ENCODE results near the gene NCOR1.
"Not testable (repeated sequence)": the region's sequence is repeated elsewhere in the genome, so short reads cannot be mapped to it uniquely, and the experiment has no call there.

Gene NCOR1

DNA sequence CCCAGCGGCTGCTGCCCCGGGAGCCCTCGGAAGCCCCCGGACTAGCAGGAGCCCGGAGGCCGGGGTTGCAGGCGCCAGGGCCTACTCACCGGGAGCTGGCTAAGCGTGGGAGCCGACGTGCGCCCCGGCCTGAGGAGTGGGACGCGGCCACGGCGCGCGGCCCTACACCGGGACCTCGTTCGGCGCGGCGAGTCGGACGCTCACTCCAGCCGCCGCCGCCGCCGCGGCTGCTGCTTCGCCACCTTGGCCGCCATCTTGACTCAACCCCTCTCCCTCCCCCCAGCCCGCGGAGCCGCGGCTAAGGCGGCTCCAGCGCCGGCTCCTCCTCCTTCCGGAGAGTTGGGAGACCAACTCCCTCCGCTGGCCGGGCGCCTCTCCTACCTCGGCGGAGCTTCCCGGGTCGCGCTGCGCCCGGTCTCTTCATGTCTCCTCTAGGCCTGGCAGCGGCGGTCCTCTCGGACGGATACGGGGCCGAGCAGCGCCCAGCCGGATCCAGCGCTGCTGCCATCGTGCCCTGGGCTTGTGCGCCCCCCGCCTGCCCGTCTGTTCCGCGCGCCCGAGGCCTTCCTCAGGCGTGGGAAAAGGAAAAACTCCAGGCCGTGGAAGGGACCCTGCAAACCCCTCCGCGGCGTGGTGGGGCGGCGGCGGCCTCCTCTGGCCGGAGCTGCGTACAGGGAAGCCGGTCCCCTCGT is at the start of gene NCOR1:
Gene NCOR1, minus strand, starts transcription at position 262 of the 692 bp plus-strand sequence. CDS start 20,965 bp downstream, outside the sequence.
- peak; percentile 71 to 84 for DNase-seq (ENCODE audit: low read depth in 2 of 2)

DNA sequence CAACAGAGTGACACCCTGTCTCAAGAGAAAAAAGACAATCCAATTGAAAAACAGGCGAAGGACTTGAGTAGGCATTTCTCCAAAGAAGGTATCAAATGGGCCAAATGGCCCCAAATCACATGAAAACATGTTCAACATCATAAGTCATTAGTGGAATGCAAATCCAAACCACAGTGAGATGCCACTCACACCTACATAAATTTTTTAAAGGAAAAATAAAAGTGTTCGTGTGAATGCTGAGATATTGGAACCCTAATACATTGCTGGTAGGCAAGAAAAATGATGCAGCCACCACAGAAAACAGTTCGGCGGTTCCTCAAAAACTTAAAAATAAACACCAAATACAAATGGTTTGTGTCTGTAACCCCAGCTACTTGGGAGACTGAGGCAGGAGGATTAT is 46.9 kb upstream of the NCOR1 start:
- DNase-seq (ENCODE audit: low read depth in 2 of 2): no peak

DNA sequence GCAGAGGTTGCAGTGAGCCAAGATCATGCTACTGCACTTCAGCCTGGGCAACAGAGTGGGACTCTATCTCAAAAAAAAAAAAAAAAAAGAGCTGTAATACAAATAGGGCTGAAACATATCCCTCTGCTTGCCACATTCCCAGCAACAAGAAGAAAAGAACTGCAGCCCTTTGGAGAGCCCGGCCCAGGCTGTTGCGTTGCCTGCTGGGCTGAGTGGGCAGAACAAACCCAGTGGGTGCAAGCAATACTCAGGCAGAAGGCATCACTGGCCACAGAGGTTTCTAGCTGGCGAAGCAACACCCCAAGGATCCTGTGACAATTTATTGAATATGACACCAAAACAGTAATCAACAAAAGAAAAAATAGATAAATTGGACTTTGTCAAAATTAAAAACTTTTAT is 45.7 kb upstream of the NCOR1 start:
- DNase-seq (ENCODE audit: low read depth in 2 of 2): no peak

DNA sequence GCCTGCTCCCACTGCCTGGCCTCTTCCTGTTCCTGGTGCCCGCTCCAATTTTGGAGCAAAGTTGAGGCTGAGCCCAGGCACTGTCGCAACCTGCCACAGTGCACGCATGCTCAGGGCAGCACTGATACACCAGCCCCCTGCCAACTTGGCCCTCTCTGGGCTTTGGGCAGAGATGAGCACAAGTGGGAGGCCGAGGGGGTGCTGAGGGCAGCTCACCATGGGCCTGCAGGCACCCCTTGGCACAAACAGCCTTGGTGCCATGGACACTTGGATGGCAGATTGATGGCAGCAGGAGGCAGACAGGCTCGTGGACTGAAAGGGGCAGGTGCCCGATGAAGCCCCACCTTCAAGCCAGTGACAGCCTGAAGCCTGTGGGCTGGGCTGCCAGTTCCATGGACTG is 44.6 kb upstream of the NCOR1 start:
- no peak for DNase-seq (ENCODE audit: low read depth in 2 of 2)

DNA sequence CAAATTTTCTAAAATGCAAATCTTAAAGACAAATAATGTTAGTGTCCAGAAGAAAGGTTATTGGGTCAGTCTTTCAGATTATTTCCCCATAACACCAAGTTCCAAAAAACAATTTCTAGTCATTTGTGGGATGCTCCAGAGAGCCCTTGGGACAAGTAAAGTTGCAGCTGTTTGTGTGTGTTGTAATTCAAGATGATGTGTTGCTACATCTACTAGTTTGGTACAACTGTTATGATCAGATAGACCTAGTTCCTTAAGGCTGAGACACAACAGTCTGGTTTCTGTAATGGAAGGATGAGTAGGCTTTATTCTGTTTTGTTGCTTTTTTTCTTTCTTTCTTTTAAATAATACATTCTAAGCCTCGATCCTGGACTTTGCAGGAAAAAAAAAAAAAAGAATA is 43.6 kb upstream of the NCOR1 start:
- DNase-seq (ENCODE audit: low read depth in 2 of 2): no peak

DNA sequence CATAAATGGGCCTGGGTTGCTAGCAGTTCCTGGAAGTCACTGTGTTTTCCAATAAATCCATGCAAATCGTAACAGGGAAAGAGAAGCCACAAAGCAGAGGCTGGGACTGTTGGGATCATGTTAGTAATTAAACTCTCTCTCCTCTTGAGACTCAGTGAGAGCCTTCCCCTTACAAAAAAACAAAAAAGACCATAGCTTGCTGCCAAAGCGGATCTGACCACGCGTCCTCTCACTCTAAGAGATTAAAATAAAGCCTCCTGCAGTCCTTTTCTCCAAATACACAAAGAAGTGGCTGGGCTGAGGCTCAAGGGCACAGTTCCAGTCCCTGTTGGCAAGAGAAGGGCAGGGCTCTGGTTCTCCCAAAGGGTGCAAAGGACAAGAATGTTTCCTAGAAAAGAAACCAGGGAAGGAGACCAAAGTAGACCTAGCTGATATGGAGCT is 40.2 kb upstream of the NCOR1 start:
- DNase-seq (ENCODE audit: low read depth in 2 of 2): no peak

DNA sequence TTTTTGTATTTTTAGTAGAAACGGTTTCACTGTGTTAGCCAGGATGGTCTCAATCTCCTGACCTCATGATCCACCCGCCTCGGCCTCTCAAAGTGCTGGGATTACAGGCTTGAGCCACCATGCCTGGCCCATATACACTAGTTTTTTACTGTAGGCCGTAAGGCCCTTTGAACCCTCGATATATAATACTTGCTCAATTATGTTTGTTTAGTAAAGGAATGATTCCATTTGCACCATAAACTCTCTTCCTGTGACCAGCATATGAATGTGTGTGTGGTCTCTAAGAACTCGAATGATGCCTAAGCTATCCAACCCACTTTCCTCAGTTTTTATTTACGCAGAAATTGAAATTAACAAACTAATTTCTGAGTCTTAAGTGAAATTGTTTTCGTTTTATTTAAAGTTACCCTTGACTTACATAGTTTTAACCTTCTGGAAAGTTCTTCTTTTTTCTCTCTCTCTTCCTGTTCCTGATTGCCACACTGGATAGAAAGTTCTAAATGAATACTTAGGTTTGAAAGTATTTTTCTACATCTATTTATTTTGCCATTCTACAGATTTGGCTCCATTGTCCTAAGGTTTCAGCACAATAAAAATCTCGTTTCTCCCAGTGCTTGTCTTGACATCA is 39.6 kb upstream of the NCOR1 start:
- DNase-seq (ENCODE audit: low read depth in 2 of 2): no peak

DNA sequence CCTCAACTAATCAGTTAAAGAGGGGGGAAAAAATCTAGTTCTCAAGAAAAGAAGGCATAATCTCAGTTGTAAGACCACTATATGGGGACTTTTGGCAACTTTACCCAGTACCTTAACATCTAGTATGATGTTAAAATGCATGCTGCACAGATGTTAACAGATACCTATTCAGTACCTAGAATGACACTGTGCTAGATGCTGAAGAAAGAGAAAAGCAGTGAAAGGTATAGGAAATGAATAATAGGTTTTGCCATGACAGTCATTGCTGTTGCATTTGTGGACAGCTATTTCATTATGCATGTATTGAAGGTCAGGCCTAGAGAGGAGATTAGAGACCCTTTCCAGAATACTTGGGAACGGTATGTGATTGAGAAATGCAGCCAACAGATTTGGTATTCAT is 36.2 kb upstream of the NCOR1 start:
- no peak for DNase-seq (ENCODE audit: low read depth in 2 of 2)

DNA sequence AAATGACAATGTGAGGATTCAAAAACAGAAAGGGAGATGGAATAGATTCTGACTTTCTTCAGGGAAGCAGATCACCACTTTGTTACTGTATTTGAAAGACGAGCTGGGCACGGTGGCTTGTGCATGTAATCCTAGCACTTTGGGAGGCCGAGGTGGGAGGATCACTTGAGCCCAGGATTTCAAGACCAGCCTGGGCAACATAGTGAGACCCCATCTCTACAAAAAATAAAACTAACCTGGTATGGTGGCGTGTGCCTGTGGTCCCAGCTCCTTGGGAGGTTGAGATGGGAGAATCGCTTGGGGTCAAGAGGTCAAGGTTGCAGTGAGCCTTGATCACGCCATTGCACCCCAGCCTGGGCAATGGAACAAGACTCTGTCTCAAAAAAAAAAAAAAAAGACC is 35.7 kb upstream of the NCOR1 start:
- DNase-seq (ENCODE audit: low read depth in 2 of 2): no peak

DNA sequence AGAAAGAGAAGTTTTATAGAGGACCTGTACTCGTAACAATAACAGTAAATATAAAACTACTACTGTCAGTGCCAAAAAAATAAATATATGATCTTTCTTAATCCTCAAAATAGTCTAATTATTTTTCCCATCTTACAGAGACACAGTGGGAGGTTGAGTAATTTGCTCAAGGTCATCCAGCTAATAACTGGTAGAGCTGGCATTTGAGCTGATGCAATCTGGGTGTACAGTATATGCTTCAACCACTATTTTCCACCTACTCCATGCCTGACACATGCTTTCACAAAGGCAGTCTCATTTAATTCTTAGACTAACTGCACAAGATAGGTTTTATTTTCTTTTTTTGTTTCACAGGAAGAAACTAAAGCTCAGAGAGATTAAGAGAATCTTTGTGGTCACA is 35.3 kb upstream of the NCOR1 start:
- no peak for DNase-seq (ENCODE audit: low read depth in 2 of 2)

DNA sequence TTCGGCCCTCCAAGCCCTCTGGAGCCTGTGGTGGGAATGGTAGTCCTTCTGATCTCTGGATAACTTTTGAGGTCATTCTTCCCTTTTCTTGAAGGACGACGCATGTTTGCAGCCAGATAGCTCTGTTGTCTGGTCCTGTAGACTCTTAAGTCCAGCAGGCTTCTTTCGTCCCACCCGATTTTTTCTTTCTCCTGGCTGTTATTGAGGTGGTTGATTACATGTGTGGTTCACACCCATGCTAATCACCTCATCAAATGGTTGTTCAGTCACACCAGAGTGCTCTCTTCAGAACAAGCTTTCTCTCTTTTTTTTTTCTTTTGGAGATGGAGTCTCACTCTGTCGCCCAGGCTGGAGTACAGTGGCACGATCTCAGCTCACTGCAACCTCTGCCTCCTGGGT is 32.3 kb upstream of the NCOR1 start:
- no peak for DNase-seq (ENCODE audit: low read depth in 2 of 2)

DNA sequence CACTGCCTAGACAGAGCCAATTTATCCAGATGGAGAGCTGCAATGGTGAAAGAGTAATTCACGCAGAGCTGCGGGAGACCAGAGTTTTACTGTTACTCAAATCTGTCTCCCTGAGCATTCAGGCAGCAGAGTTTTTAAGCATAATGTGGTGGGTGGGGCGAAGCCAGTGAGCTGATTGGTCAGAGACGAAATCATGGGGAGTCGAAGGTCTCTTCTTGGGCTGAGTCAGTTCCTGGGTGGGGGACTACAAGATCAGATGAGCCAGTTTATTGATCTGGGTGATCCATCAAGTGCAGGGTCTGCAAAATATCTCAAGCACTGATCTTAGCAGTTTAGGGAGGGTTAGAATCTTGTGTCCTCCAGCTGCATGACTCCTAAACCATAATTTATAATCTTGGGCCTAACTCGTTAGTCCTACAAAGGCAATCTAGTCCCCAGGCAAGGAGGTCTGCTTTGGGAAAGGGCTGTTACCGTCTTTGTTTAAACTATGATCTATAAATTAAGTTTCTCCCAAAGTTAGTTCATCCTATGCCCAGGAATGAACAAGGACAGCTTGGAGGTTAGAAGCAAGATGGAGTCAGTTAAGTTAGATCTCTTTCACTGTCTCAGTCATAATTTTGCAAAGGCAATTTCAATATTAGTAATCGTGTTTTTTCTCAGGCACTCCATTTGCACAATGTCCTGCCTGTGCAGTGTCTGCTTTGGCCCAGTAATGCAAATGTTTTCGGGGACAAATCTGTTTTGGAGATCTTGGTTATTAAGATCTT is 28.6 kb upstream of the NCOR1 start:
- DNase-seq (ENCODE audit: low read depth in 2 of 2): no peak

DNA sequence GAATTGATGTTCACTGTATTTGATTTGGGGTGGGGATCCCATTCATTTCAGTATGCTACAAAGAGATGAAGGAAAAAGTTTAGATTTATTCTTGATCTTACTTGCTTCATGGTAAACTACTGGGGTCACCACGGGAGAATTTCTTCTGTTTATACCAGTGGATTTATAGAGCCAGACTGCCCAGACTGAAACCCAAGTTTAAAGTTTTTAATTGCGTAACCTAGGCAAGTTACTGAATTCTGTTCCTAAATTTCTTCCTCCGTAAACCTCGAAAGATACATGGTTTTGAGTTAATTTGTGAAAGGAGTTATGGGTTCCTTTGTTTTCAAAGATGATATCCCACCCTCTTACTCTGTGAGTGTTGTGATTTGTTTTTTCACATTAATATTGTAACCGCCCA is 28.1 kb upstream of the NCOR1 start:
- no peak for DNase-seq (ENCODE audit: low read depth in 2 of 2)

DNA sequence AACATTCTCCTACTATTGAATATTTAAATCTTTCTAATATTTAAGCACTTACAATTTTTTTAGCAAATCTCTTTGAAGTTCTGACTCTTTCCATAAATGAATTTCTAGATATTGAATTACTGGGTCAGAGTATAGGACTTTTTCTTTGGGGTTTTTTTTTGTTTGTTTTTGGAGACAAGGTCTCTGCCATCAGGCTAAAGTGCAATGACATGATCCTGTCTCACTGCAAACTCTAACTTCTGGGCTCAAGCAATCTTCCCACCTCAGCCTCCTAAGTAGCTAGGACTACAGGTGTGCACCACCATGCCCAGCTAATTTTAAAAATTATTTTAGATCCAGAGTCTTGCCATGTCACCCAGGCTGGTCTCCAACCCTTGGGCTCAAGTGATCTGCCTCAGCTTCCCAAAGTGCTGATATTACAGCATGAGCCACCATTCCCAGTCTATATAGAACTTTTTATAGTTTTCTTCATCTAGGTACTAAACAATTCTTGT is 26.6 kb upstream of the NCOR1 start:
- DNase-seq (ENCODE audit: low read depth in 2 of 2): no peak

DNA sequence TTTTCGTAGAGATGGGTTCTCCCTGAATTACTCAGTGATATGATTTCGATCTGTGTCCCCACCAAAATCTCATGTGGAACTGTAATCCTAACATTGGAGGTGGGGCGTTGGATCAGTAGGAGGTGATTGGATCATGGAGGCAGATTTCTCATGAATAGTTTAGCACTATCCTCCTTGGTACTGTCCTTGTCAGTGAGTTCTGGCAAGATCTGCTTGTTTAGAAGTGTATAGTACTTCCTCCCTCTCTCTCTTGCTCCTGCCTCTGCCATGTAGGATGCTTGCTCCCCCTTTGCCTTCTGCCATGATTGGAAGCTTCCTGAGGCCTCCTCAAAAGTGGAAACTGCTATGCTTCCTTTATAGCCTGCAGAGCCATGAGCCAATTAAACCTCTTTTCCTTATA is 24.6 kb upstream of the NCOR1 start:
- DNase-seq (ENCODE audit: low read depth in 2 of 2): no peak

DNA sequence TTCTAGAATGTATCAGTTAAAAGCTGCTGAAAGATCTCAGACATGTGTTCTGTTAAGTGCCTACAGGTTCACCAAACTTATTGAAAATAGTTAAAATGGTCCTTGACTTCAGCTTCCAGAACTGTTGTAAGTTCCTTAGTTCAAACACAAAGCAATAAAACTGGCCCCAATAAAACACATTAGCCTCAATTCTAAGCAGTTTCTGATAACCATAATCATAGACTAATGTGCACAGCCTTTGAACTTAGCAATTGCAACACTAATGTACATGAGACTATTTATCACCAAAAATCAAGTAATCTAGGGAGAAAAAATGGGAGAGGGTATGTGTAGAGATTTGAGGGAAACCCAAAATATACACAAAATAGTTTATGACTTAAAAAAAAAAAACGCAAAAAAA is 17.1 kb upstream of the NCOR1 start:
- DNase-seq (ENCODE audit: low read depth in 2 of 2): no peak

DNA sequence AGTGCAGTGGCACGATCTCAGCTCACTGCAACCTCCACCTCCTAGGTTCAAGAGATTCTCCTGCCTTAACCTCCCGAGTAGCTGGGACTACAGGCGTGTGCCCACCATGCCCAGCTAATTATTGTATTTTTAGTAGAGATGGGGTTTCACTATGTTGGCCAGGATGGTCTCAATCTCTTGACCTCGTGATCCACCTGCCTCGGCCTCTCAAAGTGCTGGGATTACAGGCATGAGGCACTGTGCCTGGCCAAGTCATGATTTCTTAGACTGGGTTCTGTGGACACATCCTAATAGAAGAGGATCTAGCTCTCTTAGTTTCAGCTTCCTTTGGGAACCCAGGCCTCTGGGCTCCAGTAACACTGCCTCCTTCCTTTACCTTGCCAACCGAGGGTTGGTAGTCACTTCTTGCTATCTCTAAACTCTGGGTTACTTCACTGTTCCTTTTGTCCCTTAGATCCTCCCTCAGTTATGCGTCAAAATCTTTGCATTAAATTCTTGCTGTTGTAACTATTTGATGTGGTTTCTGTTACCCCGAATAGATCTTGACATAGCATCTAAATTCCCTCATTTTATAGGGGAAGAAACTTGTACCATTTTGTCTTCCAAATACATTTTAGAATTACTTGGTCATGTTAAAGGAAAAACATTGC is 14.7 kb upstream of the NCOR1 start:
- not testable (repeated sequence) for DNase-seq (ENCODE audit: low read depth in 2 of 2)

DNA sequence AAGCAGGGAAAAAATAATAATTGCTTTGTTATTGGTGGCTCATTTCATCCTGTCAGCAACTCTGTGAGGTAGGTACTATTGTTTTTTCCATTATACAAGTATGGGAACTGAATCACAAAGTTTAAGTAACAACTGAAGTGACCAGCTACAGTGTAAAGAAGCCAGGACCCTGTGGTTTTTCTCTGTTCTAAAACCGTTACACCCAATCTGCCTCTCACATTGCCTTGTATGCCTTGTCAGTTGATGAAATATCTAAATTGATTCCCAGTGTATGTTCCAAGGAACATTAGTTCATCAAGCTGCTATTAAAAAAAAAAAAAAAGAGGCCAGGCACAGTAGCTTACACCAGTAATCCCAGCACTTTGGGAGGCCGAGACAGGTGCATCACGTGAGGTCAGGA is 7.1 kb upstream of the NCOR1 start:
- no peak for DNase-seq (ENCODE audit: low read depth in 2 of 2)

DNA sequence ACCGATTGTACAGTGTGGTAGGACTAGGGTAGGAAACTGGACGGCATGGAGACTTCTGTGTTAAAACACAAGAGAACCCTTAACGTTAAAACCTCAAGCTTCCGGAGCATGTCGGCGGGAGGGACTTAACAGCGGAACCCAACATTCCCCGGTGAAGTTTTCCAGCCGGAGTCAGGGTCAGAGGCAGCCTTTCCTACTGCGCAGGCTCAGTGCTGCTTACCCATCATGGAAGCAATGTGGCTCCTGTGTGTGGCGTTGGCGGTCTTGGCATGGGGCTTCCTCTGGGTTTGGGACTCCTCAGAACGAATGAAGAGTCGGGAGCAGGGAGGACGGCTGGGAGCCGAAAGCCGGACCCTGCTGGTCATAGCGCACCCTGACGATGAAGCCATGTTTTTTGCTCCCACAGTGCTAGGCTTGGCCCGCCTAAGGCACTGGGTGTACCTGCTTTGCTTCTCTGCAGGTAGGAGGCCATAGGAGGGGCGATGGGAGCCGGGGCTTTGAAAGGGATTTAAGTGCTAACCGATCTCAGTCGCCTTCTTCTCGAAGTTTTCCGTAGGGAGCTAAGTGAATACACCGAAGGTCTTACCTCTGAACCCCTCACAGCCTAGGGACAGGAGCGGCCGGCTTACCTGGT is 1.8 kb upstream of the NCOR1 start, which contains the start of gene PIGL:
Gene PIGL, plus strand, starts transcription at position 209 of the 634 bp plus-strand sequence. Its CDS starts 17 bp downstream, at position 226.
- peak; percentile 81 to 88 for DNase-seq (ENCODE audit: low read depth in 2 of 2)

DNA sequence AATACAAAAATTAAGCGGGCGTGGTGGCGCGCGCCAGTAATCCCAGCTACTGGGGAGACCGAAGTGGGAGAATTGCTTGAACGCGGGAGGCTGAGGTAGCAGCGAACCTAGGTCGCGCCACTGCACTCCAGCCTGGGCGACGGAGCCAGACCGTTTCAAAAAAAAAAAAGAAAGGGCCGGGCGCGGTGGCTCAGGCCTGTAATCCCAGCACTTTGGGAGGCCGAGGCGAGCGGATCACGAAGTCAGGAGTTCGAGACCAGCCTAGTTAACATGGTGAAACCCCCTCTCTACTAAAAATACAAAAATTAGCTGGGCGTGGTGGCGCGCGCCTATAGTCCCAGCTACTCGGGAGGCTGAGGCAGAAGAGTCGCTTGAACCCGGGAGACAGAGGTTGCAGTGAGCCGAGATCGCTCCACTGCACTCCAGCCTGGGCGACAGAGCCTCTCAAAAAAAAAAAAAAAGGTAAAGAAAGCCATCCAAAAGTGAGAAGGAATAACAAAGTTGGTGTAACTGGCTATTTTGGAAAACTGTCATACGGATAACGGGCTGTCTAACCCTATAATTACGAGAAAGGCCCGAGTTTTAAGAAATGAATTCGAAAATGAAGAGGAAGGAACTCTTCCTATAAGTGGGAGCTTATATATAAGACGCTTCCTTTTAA is 1.1 kb upstream of the NCOR1 start:
- not testable (repeated sequence) for DNase-seq (ENCODE audit: low read depth in 2 of 2)

DNA sequence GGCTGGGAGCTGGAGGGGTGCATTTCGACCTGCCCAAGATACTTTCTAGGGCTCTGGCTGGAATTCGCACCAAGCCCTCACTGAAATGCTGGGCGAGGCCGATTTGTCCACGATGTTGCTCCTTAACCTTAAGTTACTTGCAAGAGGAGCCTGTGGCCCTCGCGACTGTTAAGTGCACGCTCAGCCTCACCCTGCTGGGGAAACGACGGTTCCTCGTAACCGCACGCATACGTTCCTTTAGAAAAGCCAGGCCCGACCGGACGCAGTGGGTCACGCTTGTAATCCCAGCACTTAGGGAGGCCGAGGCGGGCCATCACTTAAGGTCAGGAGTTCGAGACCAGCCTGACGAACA is 607 bp upstream of the NCOR1 start:
- DNase-seq (ENCODE audit: low read depth in 2 of 2): peak in 1 of 2 donors; percentile 8

Data from stimulated activated CD8-positive, alpha-beta memory T cell treated with anti-CD3 and anti-CD28 coated beads, Interleukin-7, amount 100 ng/mL, for 4 hours (primary cell).